ENCODE measurements around the gene SNX9.

Gene SNX9

GRCh38 chr6:157804448-157805327, 18.4 kb upstream of the SNX9 start:
- no peak for DNase-seq

- DNase-seq: no peak
These were observed 16.8 kb upstream of the SNX9 start for GRCh38 chr6:157806131-157806855.

GRCh38 chr6:157806856-157807215, 16.2 kb upstream of the SNX9 start:
- no peak for DNase-seq

GRCh38 chr6:157808405-157808950, 14.6 kb upstream of the SNX9 start:
- DNase-seq: no peak

GRCh38 chr6:157809613-157810012, 13.4 kb upstream of the SNX9 start:
- no peak for DNase-seq

GRCh38 chr6:157811137-157811475, 11.9 kb upstream of the SNX9 start:
- DNase-seq: no peak

- DNase-seq: no peak
These were observed 11.4 kb upstream of the SNX9 start for GRCh38 chr6:157811476-157812173.

GRCh38 chr6:157812425-157813171, 10.4 kb upstream of the SNX9 start:
- no peak for DNase-seq

GRCh38 chr6:157813191-157813590, 9.9 kb upstream of the SNX9 start:
- no peak for DNase-seq

GRCh38 chr6:157813750-157814455, 9.1 kb upstream of the SNX9 start:
- no peak for DNase-seq

- DNase-seq: no peak
These were observed 8.2 kb upstream of the SNX9 start for GRCh38 chr6:157814883-157815282.

GRCh38 chr6:157821342-157822033, 1.6 kb upstream of the SNX9 start:
- no peak for DNase-seq

- peak; percentile 24 for DNase-seq
These were observed 623 bp upstream of the SNX9 start for GRCh38 chr6:157822245-157823000.

GRCh38 chr6:157823528-157824370, 703 bp downstream of the SNX9 start:
- DNase-seq: peak; percentile 66

GRCh38 chr6:157825243-157825904, 2.3 kb downstream of the SNX9 start:
- DNase-seq: no peak

- DNase-seq: no peak
These were observed 7.4 kb downstream of the SNX9 start for GRCh38 chr6:157830354-157831017.

- DNase-seq: no peak
These were observed 7.9 kb downstream of the SNX9 start for GRCh38 chr6:157831018-157831369.

- no peak for DNase-seq
These were observed 8.6 kb downstream of the SNX9 start for GRCh38 chr6:157831424-157832249.

Data from activated CD4-positive, alpha-beta T cell treated with anti-CD3 and anti-CD28 coated beads for 1 hour (primary cell).